Stimulated activated CD8-positive, alpha-beta memory T cell treated with anti-CD3 and anti-CD28 coated beads, Interleukin-12 subunit alpha, Interleukin-12 subunit beta, amount 100 ng/mL, for 24 hours (primary cell): Measurements from ENCODE around the gene MRPS23.
"Not testable (repeated sequence)": the region's sequence is repeated elsewhere in the genome, so short reads cannot be mapped to it uniquely, and the experiment has no call there.

Experiments
- DNase-seq: peaks from one replicate; pipeline ENCODE4 v3.0.0-alpha.2; 2020; ENCODE audit errors: extremely low read depth

MRPS23 gene

DNA sequence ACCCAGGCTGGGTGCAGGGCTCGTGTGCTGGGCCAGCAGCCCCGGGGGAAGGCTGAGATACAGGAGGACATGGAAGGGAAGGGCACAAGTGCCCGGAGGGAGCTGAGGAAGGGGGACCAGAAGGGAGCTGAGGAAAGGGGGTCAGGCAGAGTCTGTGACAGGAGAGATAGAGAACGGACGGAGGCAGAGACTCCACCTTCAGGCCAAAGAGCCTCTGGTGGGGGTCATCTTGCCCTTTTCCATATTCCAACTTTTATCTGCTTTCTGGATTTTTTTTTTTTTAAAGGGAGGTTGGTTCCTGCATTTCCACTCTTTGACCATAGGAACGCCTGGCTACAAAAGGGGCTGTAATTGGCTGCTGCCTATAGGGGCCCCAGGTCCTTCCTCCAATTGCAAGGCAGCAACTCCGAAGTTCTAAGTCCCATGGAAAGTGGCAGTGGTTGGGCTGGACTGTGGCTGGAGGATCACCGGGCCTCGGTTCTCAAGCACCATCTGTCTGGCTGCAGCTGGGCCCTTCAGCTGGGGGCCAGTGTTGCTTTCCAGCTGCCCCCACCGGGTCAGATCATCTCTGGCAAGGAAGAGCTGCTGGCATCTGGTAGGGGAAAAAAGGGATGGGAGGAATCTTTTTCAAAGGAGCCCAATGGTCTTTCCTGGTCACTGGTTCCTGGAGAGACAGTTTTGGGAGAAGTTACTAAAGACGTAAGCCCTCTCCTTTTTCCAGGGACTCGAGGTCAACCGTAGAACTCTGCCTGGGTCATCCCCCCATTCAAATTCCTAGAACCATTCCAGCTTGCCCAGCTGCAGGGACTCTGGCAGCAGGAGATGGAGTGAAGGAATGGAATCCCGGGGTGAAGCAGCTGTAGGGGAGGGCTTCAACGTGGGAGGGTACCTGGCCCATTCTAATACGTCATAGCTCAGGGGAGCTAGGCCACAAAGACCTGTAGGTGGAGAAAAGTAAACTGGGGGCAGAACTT is 13.1 kb upstream of the MRPS23 start:
- DNase-seq, result no peak

DNA sequence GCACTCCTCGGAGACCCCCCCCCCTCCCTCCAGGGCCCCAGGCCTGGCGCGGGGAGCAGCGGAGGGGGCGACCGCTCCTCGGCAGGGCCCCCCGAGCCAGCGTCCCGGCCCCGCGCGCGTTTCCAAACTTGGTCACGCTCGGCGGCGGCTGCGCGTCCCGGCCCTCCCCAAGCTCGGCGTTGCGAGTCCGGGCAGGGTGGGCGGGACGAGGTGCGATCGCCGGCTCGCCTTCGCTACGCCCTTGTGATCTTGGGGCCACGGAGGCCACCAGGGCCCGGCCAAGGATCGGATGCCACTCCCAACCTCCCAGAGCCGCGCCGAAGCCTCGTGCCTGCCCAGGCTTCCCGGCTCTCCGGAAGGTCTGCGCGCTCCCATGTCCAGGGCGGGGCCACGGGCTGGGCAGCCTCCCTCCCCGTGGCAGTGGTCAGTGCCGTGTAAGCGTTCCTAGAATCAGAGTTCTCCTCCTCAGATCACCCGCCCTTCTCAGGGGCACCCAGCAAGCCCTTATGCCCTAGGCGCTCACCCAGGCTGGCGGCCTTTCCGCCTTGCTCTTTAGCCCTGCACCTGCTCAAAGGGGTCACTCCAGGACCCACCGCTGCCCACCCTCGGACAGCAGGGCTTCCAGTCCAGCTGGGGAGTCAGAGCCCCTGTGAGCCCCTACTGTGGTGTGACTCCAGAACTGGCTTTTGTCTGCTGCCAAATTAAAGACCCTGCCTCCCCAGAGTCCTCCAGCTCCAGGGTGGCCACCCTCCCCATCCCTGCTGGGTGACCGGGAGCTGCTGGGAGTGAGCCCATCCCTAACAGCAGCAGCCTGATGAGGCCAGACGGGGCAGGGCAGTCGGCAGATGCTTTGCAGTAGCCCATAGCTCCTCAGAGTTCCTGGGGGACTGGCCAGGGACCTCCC is 12.2 kb upstream of the MRPS23 start:
- DNase-seq, result no peak

DNA sequence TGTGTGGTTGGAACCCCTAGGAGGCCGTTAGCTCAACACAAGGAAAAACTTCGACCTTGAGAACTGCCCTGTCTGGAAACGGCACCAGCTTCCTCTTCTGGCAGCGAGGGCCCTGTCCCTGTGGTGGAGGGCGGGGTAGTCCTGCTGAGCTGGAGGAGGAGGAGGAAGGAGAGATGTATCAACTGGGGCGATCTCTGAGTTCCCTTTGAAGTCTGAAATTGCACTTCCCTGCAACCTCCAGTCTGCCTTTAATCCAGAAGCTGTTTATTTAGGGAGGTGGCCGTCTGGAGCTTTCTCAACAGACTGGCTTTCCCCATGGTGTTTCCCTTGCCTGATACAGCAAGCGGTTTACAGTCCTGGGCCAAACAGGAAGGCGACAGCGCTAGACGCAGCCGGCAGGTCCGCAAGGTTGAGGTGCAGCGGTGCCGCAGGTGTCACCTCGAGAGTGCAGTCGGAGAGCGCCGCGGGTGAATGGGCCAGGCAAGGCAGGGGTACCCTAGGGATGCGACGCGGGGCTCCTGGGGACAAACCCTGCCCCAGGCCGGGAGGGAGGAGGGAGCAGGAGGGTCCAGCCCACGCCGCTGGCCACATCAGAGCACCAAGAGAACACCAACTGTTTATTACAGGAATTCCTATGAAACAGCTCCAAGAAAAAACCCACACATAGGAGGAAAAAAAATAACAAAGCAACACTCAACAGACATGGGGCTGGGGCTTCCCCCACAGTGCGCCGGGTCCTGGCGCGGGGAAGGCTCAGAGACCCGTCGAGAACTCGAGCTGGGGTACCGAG is 11.4 kb upstream of the MRPS23 start:
- DNase-seq, result no peak

DNA sequence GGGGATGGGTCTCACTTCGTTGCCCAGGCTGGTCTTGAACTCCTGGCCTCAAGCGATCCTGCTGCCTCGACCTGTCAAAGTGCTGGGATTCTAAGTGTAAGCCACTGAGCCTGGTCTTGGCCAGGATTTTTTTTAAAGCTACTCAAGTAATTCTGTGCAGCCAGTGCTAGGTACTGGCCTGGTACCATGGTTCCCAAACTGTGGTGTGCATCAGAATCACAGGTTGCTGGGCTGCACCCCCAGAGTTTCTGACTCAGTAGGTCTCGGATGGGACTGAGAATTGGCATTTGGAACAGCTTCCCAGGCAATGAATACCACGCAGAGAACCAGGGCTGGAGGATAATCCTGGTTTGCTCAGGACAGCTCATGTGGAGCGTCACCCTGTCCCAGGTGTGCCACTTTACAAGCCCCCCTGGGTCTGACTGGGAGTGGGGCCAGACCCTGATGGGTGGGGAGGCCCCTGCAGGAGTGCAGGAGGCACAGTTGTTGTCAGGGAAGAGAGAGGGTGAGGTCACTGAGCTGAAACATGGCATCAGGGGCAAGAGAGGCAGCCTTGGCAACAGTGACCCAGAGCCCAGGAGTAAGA is 10.7 kb upstream of the MRPS23 start:
- no peak for DNase-seq

DNA sequence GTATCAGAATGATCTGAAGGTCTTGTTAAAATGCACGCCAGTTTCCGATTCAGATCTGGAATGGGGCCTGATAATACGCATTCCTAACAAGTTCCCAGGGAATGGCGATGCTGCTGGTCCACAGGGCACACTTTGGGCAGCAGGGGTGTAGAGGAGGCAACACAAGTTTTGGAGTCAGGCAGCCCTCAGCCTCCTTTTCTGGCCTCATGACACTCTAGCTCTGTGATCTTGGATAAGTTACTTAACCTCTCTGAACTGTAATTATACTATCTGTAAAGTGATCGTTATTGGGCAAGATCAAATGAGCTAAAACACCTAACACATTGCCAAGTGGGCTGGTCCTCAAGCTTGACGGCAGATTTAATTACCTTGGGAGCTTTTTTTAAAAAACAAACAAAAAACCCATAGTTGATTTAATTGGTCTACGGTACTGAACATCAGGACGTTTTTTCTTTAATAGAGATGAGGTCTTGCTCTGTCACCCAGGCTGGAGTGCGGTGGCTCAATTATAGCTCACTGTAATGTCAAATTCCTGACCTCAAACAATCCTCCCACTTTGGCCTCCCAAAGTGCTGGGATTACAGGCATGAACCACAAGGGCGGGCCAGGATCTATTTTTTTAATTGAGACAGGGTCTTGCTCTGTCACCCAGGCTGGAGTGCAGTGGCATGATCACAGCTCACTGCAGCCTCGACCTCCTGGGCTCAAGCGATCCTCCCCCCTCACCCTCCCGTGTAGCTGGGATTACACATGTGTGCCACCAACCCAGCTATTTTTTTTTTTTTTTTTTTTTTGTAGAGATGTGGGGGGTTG is 10.0 kb upstream of the MRPS23 start:
- DNase-seq, result no peak

DNA sequence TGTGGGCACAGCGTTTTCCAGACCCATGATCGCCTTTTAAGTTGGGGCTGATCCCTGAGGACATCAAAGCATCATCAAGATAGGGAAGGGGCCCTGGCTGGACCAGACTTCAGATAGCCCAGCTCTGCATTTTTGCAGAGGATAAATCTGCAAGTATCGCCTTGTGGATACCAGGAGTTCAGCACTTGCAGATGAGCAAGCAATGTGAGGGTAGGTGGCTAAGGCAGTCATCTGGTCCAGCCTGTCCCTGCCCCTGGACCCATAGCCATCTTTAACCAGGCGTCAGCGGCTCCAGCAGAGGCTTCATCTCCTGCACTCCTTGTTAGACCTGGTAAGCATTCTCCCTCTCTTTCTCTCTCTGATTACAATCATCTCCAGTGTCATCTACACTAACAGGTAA is 9.0 kb upstream of the MRPS23 start:
- no peak for DNase-seq

DNA sequence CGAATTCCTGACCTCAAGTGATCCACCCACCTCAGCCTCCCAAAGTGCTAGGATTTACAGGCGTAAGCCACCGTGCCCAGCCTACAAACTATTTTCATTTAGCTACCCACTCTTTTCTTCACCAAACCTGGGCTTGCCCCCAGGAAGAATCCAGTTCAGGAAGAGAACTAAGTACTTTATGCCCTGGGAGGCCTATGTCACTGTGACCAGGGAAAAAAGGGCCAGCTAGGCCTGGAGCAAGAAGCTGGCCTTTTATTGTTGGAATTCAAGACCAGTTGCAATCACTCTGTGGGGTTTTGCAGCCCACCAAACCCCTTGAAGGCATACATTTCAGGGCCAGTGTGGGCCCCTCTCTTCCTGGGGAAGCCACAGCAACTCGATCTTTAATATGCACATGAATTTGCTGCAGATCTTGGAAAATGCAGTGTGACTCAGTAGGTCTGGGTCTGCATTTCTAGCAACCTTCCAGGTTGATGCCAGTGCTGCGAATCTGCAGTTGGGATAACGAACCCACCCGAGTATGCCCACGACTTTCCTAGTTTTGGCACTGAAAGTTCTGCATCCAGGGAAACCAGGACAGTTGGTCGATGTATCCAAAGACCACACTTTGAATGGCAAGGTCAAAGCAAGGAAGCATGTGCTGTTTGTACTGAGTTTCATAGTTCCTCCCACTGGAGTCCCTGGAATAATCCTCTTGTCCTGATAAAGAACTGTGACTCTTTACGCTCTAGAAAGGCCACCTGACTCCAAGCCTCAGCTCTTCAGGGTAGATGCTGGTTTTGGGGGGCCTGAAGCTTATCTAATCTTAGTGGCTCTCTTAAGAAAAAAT is 7.2 kb upstream of the MRPS23 start:
- DNase-seq, result no peak

DNA sequence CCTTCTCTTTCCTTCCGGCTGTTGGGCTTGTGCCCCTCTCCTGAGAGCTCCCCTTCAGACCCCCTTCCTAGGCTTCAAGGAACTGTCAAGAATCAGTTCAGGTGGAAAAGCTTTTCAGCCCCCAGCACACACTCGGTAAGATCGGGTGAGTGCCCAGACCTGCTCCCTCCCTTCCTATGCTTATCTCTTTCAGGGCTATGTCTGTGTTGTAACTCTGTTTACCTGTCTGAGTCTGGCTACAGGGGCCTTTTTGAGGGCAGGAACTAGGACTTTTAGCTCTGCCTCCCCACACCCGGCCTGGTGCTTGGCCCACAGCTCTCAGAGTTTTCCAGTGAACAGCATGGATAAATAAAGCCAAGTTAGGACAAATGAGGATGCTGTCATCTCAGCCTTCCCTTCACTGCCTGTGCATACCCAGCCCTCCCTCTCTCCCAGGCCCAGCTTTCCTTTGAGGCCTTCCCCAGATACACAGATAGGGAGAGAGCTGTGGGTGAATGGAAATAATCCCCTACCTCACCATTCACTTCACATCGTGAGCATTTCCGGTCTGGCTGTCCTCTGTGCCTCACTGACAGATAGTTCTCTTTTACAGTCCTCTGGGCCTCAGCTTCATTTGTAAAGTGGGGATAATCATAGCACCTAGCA is 5.7 kb upstream of the MRPS23 start:
- no peak for DNase-seq

DNA sequence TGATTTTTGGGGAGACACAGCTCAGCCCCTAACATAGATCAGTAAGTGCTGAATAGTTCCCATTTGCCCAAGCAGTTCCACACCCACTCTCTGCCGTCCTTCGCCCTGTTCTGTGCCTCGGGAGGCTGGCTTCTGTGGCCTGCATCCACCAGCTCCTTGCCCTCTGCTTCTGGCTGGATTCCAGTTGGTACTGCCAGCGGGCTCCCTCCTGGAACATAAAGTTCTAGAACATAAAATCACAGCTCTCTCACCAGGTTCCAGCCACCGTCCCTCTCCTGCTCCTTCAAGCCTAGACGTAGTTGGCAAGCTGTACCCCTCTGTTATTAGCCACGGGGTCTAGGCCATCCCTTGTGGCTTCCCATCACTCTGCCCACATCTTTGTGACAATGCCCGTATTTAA is 3.9 kb upstream of the MRPS23 start:
- DNase-seq, result no peak

DNA sequence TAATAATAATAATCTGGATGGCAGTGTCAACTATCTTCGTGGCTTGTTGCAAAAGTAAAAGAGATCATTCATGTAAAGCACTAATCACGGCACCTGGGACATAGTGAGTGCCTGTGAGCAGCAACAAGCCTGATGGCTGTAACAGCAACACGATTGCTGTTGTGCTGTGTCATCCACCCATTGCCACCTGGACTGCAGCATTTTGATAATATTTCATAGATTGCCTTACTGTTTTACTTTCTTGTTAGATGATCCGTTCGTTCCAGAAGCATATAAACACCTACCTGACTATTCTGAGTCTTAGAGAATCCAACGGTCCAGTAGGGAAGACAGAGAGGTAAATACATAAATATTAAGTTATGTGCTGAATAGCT is 3.1 kb upstream of the MRPS23 start:
- DNase-seq, result no peak

DNA sequence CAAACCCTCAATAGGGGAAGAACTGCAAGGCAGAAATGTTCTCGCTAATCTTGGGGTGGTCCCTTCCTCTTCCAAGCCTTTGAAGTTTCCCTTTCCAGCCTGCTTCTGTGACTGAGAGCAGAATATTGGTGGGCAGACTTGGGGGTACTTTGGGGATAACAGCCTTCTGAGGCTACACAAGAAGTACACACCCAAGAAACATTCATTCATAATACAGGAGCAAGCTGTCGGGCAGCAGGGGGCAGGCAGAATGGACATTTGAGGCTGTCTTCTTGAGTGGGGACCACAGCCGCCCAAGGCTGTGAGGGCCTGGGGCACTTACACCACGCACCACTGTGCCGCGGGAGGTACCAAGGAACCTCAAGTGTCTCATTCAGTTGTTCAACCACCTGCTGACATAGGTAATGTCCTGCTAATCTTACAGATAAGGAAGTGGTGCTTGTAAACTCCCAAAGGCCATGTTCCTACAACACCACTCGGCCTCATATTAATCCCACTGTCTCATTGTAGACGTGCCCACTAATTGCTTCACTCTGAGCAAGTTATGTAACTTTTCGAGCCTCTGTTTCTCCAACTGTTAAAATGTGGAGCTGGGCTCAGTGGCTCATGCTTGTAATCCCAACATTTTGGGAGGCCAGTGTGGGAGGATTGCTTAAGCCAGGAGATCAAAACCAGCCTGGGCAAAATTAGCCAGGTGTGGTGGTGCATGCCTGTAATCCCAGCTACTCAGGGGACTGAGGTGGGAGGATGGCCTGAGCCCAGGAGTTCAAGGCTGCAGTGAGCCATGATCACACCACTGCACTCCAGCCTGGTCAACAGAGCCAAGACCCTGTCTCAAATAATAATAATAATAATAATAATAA is 2.5 kb upstream of the MRPS23 start:
- DNase-seq, result no peak

DNA sequence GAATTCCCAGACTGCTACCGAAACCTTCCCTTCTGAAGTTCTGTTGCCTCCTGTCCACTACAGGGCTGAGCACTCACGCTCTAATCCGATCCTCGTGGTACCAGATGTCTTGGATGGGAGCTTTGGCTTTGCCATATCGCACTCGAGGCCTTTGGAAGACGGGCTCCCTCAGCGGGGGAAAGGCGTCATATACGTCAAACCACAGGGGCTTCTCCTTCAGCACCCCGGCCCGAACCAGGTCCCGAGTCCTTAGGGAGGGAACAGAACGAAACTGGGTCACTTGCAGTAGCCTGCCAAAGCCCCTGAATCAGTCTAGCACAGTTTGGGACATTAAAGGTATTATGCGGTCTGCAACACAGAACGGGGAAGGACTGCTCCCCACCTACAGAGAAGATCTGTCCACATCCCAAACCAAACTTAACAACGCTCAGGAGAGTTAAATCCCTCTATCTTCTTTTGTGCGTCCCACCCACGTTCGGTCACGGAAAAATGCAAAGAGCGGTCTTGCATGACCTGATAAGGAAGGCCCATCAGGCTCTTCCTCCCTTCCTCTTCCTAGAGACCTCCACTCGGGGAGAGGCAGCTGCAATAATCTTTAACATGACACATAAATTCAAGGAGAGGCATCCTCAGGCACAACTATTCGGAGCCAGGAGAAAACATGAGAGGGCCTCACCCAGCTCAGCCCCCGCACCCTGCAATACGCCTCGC is 526 bp downstream of the MRPS23 start:
- DNase-seq, result no peak

DNA sequence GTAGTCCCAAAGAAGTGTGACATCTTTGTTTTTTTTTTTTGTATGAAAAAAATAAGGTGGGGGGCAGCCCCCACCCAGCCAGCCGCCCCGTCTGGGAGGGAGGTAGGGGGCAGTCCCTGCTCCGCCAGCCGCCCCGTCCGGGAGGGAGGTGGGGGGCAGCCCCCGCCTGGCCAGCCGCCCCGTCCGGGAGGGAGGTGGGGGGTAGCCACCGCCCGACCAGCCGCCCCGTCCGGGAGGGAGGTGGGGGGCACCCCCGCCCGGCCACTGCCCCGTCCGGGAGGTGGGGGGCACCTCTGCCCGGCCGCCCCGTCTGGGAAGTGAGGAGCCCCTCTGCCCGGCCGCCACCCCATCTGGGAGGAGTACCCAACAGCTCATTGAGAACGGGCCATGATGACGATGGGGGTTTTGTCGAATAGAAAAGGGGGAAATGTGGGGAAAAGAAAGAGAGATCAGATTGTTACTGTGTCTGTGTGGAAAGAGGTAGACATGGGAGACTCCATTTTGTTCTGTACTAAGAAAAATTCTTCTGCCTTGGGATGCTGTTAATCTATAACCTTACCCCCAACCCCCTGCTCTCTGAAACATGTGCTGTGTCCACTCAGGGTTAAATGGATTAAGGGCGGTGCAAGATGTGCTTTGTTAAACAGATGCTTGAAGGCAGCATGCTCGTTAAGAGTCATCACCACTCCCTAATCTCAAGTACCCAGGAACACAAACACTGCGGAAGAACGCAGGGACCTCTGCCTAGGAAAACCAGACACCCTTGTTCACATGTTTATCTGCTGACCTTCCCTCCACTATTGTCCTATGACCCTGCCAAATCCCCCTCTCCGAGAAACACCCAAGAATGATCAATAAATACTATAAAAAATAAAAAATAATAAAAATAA is 3.5 kb downstream of the MRPS23 start:
- not testable (repeated sequence) for DNase-seq

DNA sequence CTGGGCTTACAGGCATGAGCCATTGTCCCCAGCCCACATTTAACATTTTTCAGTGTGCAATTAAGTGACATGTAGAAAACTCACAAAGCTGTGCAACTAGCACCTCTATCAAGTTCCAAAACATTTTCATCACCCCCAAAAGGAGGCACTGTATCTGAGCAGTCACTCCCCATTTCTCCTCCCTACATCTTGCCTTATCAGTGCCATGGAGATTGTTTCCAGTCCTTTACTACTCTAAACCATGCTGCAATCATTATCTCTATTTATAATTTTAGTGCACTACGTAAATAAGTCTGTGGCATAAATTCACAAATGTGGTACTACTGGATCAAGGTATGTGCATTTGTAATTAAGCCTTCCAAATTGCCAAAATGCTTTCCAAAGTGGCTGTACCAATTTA is 7.6 kb downstream of the MRPS23 start:
- DNase-seq, result no peak

DNA sequence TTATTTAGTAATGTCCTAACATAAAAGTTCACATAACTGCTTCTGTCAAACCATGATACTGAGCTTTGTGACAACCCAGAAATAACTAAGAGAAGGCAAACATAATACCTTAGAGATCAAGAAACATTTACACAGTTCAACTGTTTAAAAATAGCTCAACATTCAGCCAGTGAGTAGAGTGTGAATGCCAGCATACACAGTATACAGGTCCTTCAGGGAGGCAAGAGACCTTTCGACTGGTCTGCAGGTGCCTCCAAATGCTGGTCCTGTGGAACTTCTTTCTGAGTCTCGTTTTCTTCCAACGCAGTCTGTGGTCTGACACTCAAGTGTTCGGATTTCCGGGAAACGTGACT is 10.3 kb downstream of the MRPS23 start:
- no peak for DNase-seq

DNA sequence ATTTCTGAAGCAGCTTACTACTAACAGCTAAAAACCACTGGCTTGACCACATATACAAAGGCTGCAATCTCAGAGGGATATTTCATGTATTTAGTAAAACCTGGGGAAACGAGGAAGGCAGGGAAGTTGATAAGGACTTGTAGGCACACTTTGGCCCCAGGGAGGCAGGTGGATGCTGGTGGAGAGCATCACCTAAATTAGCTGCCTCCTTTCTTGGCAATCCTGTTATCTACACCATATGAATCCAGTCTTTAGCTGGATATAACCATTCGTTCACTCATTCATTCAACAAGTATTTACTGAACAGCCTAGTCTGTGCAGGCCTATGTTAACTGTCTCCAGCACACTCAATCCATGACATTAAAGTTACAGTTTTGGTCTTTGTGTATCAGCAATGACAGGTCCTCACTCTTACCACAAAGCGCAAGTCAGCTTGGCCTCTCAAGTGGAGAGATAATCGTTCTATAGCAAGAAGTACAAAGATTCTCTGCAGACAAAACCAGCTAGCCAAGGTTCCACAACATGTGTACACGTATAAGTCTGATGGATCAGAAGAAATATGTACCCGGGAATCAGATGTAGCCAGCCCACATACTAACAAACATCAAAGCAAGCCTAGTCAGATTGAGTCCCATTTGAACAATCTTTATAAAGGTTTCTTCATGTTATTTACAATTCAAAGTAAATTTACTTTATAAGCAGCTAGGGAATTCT is 10.8 kb downstream of the MRPS23 start:
- no peak for DNase-seq
